Measurements from ENCODE around the gene GALNT6.
"Not testable (repeated sequence)": the region's sequence is repeated elsewhere in the genome, so short reads cannot be mapped to it uniquely, and the experiment has no call there.

GALNT6 gene

DNA sequence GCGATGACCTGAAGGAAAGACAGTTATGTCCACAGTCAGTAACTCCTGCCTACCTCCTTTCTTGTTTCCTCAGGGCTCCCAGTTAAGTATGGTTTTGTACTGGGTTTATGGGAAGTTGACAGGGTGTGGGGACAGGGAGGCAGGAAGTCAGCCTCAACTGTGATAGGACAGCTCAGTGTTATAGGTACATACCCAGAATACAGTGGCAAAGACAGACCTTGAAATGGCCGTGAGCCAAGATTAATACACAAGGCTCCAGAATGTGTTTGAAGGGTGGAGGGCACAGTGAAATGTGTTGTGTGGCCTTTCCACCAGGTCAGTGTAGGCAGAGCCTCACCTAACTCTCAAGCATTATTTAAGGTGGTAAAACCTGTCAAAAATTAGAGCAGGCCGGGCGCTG, 62.6 kb downstream of the GALNT6 start:
- Histone ChIP-seq H3K9me3 (no peaks in the 10 kb centered on the region), H3K4me1 (peaks cover 5% of the 10 kb centered on the region; the same call in 1 of the 2 replicates), H3K27me3 (ENCODE audit: low read depth) (no peaks in the 10 kb centered on the region), H3K36me3 (replicated peaks) (no peaks in the 10 kb centered on the region), H3K4me3 (no peak overlapping the region)
- in situ Hi-C loops (cut with MboI; ENCODE audit: low sequenced_read_pairs) = loop anchor here (25.0 kb wide), 1 partner anchor 516 kb away; no protein-coding TSS in a partner anchor
- DNase-seq (ENCODE audit: low spot score in 2 of 2) = no peak

- H3K4me3 ChIP-seq = no peak overlapping the region
- in situ Hi-C loops (cut with MboI; ENCODE audit: low sequenced_read_pairs) = loop anchor here (25.0 kb wide), 1 partner anchor 515 kb away; no protein-coding TSS in a partner anchor
- no peaks in the 10 kb centered on the region for H3K9me3 ChIP-seq
- H3K4me1 ChIP-seq = peaks cover 3% of the 10 kb centered on the region; the same call in 1 of the 2 replicates
- no peak for DNase-seq (ENCODE audit: low spot score in 2 of 2)
- no peaks in the 10 kb centered on the region for H3K27me3 ChIP-seq (ENCODE audit: low read depth)
- no peaks in the 10 kb centered on the region for H3K36me3 ChIP-seq (replicated peaks)
These were observed 64.3 kb downstream of the GALNT6 start for GRCh38 chr12:51326698-51327439.

DNA sequence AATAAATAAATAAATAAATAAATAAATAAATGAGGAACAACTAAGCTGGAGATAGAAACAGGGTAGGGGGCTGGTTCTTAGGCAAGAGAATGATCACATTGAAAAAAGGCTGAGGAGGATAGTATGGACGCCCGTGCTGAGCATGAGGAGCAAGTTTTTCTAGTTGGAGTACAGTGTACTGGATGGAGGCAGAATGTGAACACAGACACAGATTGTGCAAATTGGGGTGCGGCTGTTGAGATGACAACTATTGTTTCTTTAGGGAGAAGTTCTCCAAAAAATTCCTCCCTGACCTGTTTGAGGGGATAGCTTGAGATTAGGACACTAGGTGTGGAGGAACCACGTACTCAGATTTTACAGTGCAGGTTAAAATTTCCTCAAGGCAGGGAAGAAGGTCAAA, 66.3 kb downstream of the GALNT6 start:
- in situ Hi-C loops (cut with MboI; ENCODE audit: low sequenced_read_pairs) = loop anchor here (25.0 kb wide), 1 partner anchor 513 kb away; no protein-coding TSS in a partner anchor
- Histone ChIP-seq H3K4me1 (peaks cover 18% of the 10 kb centered on the region), H3K36me3 (replicated peaks) (no peaks in the 10 kb centered on the region), H3K9me3 (no peaks in the 10 kb centered on the region), H3K4me3 (no peak overlapping the region), H3K27me3 (ENCODE audit: low read depth) (no peaks in the 10 kb centered on the region)
- DNase-seq (ENCODE audit: low spot score in 2 of 2) = no peak

- H3K36me3 ChIP-seq (replicated peaks) = no peaks in the 10 kb centered on the region
- no peak within 1 kb of the TSS for H3K4me3 ChIP-seq
- in situ Hi-C loops (cut with MboI; ENCODE audit: low sequenced_read_pairs) = no loop called here
- H3K27me3 ChIP-seq (ENCODE audit: low read depth) = no peaks in the 10 kb centered on the region
- H3K4me1 ChIP-seq = peaks cover 23% of the 10 kb centered on the region
- DNase-seq (ENCODE audit: low spot score in 2 of 2) = no peak
- H3K9me3 ChIP-seq = no peaks in the 10 kb centered on the region
These were observed 67.0 kb downstream of the GALNT6 start, which contains the start of gene BIN2 for GRCh38 chr12:51323966-51324895. Gene BIN2 (minus strand): TSS chr12:51324174. CDS start chr12:51324102, 72 bp downstream.

GRCh38 chr12:51323317-51323960, 67.8 kb downstream of the GALNT6 start:
- in situ Hi-C loops (cut with MboI; ENCODE audit: low sequenced_read_pairs) = no loop called here
- no peaks in the 10 kb centered on the region for H3K9me3 ChIP-seq
- H3K4me3 ChIP-seq = no peak overlapping the region
- no peak for DNase-seq (ENCODE audit: low spot score in 2 of 2)
- no peaks in the 10 kb centered on the region for H3K27me3 ChIP-seq (ENCODE audit: low read depth)
- no peaks in the 10 kb centered on the region for H3K36me3 ChIP-seq (replicated peaks)
- peaks cover 31% of the 10 kb centered on the region for H3K4me1 ChIP-seq

- DNase-seq (ENCODE audit: low spot score in 2 of 2) = no peak
- H3K4me1 ChIP-seq = peaks cover 34% of the 10 kb centered on the region
- no peaks in the 10 kb centered on the region for H3K9me3 ChIP-seq
- no peak overlapping the region for H3K4me3 ChIP-seq
- in situ Hi-C loops (cut with MboI; ENCODE audit: low sequenced_read_pairs) = no loop called here
- no peaks in the 10 kb centered on the region for H3K27me3 ChIP-seq (ENCODE audit: low read depth)
- no peaks in the 10 kb centered on the region for H3K36me3 ChIP-seq (replicated peaks)
These were observed 68.8 kb downstream of the GALNT6 start for GRCh38 chr12:51322452-51322851.

GRCh38 chr12:51321882-51322281, 69.3 kb downstream of the GALNT6 start:
- in situ Hi-C loops (cut with MboI; ENCODE audit: low sequenced_read_pairs) = no loop called here
- no peak overlapping the region for H3K4me3 ChIP-seq

DNA sequence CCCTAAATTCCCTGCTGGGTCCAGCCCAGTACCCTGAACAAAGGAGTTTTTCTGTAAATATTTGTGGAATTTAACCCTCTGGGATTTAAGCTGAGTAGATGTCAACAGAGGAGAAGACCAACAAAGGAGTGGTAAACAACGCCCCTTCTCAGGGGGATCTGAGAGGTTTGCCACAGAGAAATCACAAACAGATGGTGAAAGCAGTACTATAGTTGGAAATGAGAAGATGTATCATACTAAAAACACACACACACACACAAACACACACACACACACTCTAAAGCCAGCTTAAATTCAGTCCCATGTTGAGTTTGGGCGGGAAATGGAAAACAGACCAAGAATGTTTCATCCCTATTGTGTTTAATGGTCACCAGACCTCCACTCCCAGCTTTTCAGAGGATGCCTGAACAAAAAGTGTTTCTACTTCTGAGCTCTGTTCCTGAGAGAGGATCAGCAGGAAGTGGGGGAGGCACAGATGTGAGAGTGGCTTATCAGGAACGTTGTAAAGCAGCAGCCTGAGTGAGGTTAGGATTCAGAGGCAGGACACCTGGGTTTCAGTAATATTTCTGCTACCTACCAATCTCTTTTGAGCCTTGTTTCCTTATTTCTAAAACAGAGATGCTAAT, 70.4 kb downstream of the GALNT6 start:
- Histone ChIP-seq H3K27me3 (ENCODE audit: low read depth) (no peaks in the 10 kb centered on the region), H3K4me3 (no peak overlapping the region), H3K36me3 (replicated peaks) (no peaks in the 10 kb centered on the region), H3K4me1 (peaks cover 31% of the 10 kb centered on the region), H3K9me3 (no peaks in the 10 kb centered on the region)
- in situ Hi-C loops (cut with MboI; ENCODE audit: low sequenced_read_pairs) = no loop called here
- DNase-seq (ENCODE audit: low spot score in 2 of 2) = peak in 1 of 2 experiments; percentile 62

More at GRCh38 chr12:51321882-51322281, 69.3 kb downstream of the GALNT6 start:
- H3K36me3 ChIP-seq (replicated peaks) = no peaks in the 10 kb centered on the region
- H3K4me1 ChIP-seq = peaks cover 31% of the 10 kb centered on the region
- H3K27me3 ChIP-seq (ENCODE audit: low read depth) = no peaks in the 10 kb centered on the region
- no peaks in the 10 kb centered on the region for H3K9me3 ChIP-seq
- no peak for DNase-seq (ENCODE audit: low spot score in 2 of 2)

DNA sequence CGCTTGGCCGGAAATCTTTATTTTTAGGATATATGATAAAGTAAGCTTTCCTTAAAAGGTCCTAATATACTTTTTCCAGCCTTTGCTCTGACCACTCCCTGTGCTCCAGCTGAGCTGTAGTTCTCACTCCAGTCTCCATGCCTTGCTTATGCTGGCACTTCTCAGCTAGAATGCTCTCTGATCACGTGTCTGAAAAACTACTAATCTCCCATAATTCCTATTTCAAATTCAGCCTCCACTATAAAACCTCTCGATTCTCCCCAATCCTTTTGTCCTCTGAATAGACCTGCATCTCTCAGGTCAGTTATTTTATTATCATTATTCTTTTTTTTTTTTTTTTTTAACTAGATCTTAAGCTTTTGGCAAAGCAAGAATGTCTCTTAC, 70.9 kb downstream of the GALNT6 start:
- in situ Hi-C loops (cut with MboI; ENCODE audit: low sequenced_read_pairs) = no loop called here
- Histone ChIP-seq H3K27me3 (ENCODE audit: low read depth) (no peaks in the 10 kb centered on the region), H3K4me1 (peaks cover 31% of the 10 kb centered on the region), H3K36me3 (replicated peaks) (no peaks in the 10 kb centered on the region), H3K4me3 (no peak overlapping the region), H3K9me3 (no peaks in the 10 kb centered on the region)
- peak; percentile 45 to 84 for DNase-seq (ENCODE audit: low spot score in 2 of 2)

GRCh38 chr12:51318846-51319599, 72.2 kb downstream of the GALNT6 start:
- H3K4me3 ChIP-seq = no peak overlapping the region
- no peaks in the 10 kb centered on the region for H3K36me3 ChIP-seq (replicated peaks)
- H3K4me1 ChIP-seq = peaks cover 31% of the 10 kb centered on the region
- in situ Hi-C loops (cut with MboI; ENCODE audit: low sequenced_read_pairs) = no loop called here
- H3K9me3 ChIP-seq = no peaks in the 10 kb centered on the region
- H3K27me3 ChIP-seq (ENCODE audit: low read depth) = no peaks in the 10 kb centered on the region
- no peak for DNase-seq (ENCODE audit: low spot score in 2 of 2)

DNA sequence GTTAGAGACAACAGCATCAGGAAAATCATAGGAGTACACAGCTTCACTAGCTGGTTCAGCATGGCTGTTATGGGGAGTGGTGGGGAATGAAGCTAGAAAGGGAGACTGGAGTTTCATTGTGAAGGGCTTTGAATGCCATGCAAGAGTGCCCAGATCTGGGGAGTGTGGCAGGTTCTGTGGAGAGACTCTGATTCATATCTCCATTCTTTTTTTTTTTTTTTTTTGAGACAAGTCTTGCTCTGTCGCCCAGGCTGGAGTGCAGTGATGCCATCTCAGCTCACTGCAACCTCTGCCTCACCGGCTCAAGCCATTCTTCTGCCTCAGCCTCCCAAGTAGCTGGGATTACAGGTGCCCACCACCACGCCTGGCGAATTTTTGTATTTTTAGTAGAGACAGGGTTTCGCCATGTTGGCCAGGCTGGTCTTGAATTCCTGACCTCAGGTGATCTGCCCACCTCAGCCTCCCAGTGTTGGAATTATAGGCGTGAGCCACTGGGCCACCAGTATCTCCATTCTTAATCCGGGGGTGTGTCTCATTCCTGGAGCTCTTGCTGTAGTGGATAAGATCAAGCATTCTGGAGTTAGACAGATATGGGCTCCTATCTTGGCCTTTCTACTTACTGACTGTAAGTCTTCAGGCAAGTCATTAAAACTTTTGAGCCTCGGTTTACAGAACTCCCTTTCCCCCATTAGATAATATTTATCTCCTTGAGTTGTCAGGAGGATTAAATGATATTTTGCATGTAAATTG, 73.0 kb downstream of the GALNT6 start:
- DNase-seq (ENCODE audit: low spot score in 2 of 2) = peak; percentile 22 to 48
- H3K4me1 ChIP-seq = peaks cover 31% of the 10 kb centered on the region
- H3K4me3 ChIP-seq; H3K9me3 ChIP-seq; H3K27me3 ChIP-seq (ENCODE audit: low read depth); in situ Hi-C loops (cut with MboI; ENCODE audit: low sequenced_read_pairs); H3K36me3 ChIP-seq (replicated peaks): not testable (repeated sequence)

DNA sequence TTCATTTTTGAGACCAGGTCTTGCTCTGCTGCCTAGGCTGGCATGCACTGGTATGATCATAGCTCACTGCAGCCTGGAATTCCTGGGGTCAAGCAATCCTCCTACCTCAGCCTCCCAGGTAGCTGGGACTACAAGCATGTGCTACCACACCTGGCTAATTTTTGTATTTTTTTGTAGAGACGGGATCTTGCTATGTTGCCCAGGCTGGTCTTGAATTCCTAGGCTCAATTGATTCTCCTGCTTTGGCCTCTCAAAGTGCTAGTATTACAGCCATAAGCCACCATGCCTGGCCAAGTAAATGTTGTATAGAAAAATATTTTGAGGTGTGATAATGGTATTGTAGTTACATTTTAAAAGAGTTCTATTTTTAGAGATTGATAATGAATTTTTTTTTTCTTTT, 79.8 kb downstream of the GALNT6 start:
- Histone ChIP-seq H3K36me3 (replicated peaks) (no peaks in the 10 kb centered on the region), H3K4me3 (no peak overlapping the region), H3K27me3 (ENCODE audit: low read depth) (no peaks in the 10 kb centered on the region), H3K4me1 (peaks cover 3% of the 10 kb centered on the region; the same call in 1 of the 2 replicates), H3K9me3 (no peaks in the 10 kb centered on the region)
- DNase-seq (ENCODE audit: low spot score in 2 of 2) = no peak
- in situ Hi-C loops (cut with MboI; ENCODE audit: low sequenced_read_pairs) = no loop called here
